PFSK-1 (cell line): ENCODE results near the gene DDAH1.

Experiments used
- FOXP2 ChIP-seq: optimal IDR thresholded peaks from 2 replicates; pipeline ENCODE3; 2011; ENCODE audit warnings: borderline replicate concordance, control low read depth, inconsistent platforms; ENCODE audit not compliant: insufficient read depth; ENCODE audit errors: extremely low read length, extremely low read depth
- POLR2AphosphoS5 ChIP-seq: IDR thresholded peaks from 2 replicates; pipeline ENCODE4 v1.6.1; 2012; ENCODE audit warnings: low read depth, mild to moderate bottlenecking, control low read depth, low read length, moderate library complexity
- REST ChIP-seq, 2 experiments: IDR thresholded peaks; 2 replicates each; pipeline versions ENCODE4 v1.6.1 to v1.8.0; 2011 to 2012; ENCODE audit warnings: low read depth in 2 of 2, low read length in 2 of 2, control low read depth in 1 of 2, inconsistent platforms in 1 of 2, mild to moderate bottlenecking in 1 of 2, moderate library complexity in 1 of 2; ENCODE audit not compliant: insufficient read depth in 1 of 2
- SIN3A ChIP-seq: IDR thresholded peaks from 2 replicates; pipeline ENCODE4 v1.6.1; 2012; ENCODE audit warnings: mild to moderate bottlenecking, low read length, moderate library complexity, borderline replicate concordance; ENCODE audit not compliant: insufficient read depth
- TAF1 ChIP-seq: IDR thresholded peaks from 2 replicates; pipeline ENCODE4 v1.6.1; 2012; ENCODE audit warnings: low read length, control low read depth, borderline replicate concordance; ENCODE audit not compliant: insufficient read depth

Gene DDAH1

GRCh38 chr1:85290826-85291225 lies 174.1 kb downstream of the DDAH1 start:
- TF ChIP-seq TAF1 (no peak), REST (IDR thresholded peaks at IDR 0.05; ENCODE audit: insufficient read depth in 1 of 2, low read depth in 2 of 2, low read length in 2 of 2) (no peak), FOXP2 (no peak), SIN3A (no peak), POLR2AphosphoS5 (no peak)

GRCh38 chr1:85289848-85290335 lies 175.1 kb downstream of the DDAH1 start:
- TF ChIP-seq FOXP2, result no peak
- TF ChIP-seq TAF1, result no peak
- TF ChIP-seq SIN3A, result no peak
- TF ChIP-seq REST (IDR thresholded peaks at IDR 0.05; ENCODE audit: insufficient read depth in 1 of 2, low read depth in 2 of 2, low read length in 2 of 2), result no peak
- no peak for TF ChIP-seq POLR2AphosphoS5

- TF ChIP-seq REST (IDR thresholded peaks at IDR 0.05; ENCODE audit: insufficient read depth in 1 of 2, low read depth in 2 of 2, low read length in 2 of 2) (no peak), SIN3A (no peak), TAF1 (no peak), FOXP2 (no peak), POLR2AphosphoS5 (no peak)
Measured at GRCh38 chr1:85289207-85289847, 175.6 kb downstream of the DDAH1 start.

- TF ChIP-seq TAF1, result no peak
- no peak for TF ChIP-seq SIN3A
Measured at GRCh38 chr1:85284202-85284601, 180.8 kb downstream of the DDAH1 start.

- TF ChIP-seq FOXP2 (no peak), SIN3A (no peak), REST (IDR thresholded peaks at IDR 0.05; ENCODE audit: insufficient read depth in 1 of 2, low read depth in 2 of 2, low read length in 2 of 2) (no peak), POLR2AphosphoS5 (no peak), TAF1 (no peak)
Measured at GRCh38 chr1:85283475-85284199, 181.3 kb downstream of the DDAH1 start.
